SH-SY5Y (cell line): ENCODE data around the gene SLC12A4.

Experiments
- GATA2 ChIP-seq: IDR thresholded peaks from 2 replicates; pipeline ENCODE4 v1.6.1; 2011; ENCODE audit warnings: mild to moderate bottlenecking, low read depth, low read length
- GATA3 ChIP-seq: IDR thresholded peaks from 2 replicates; pipeline ENCODE4 v1.6.1; 2011; ENCODE audit warnings: low read depth, mild to moderate bottlenecking, low read length, moderate library complexity

SLC12A4 gene

GRCh38 chr16:67917852-67918236, 50.6 kb downstream of the SLC12A4 start:
- no peak for TF ChIP-seq GATA3
- TF ChIP-seq GATA2, result no peak

DNA sequence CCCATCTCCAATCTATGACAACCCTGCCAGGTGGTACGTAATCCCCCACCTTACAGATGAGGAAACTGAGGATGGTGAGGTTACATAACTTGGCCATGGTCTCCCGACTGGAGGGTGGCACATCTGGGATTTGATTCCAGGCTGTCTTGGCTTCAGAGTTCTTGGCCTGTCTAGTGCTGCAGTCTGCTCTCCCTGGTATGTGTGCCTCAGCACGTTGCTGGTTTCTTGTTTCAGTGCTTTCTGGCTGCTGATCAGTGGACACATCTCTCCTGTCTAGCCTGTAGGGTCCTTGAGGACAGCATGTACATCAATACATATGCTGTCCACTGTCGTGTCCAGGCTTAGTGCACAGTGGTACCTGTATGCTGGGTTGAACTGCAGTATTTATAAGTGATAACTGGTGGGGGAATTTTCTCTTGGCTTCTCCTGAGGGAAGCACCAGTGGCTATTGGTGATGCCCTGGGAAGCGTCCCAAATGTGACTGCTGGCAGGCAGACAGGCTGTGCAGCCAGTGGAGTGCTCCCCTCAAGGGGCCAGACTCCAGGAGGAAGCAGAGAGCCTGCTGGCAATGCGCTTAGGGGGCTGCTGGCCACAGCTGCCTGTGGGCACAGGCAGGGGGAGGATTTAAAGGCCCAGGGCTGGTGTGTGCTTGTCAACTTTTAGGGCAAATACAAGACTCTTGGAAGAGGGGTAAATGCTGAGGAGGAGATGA, 51.1 kb downstream of the SLC12A4 start:
- TF ChIP-seq GATA3 (no peak), GATA2 (no peak)

GRCh38 chr16:67915831-67916723, 52.4 kb downstream of the SLC12A4 start:
- TF ChIP-seq GATA2, result no peak
- TF ChIP-seq GATA3, result no peak

DNA sequence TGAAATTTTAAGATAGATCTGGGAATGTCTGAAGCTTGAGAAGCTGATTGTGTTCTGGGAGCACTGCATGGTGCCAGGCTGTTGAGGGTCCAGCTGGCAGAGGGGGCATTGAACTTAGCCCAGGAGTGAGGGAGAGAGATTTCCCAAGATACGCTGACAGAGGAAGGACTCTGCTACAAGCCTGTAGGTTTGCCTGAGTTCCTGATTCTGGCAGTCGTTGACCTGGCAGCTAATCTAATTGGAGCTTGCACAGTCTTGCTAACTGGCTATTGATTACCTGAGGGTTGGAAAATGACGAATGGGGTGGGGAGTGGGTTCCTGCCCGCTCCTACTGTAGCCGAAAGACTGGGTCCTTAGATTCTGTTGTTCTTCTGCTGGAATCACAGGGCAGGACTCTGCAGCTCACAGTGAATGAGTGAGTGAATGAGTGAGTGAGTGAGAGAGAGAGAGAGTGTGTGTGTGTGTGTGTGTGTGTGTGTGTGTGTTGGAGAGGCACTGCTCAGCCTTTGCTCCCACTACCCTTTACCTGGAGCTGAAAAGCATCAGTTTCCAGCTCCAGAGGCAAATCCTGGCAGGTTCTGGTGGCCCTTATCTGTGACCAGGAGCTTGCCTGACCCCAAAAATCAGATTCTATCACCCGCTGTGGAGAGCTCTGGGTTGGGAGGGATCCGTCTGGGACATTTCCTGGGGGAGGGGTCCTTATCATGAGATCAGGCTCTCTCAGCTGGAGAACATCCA, 53.5 kb downstream of the SLC12A4 start:
- TF ChIP-seq GATA3 (no peak), GATA2 (peak; percentile 97)

DNA sequence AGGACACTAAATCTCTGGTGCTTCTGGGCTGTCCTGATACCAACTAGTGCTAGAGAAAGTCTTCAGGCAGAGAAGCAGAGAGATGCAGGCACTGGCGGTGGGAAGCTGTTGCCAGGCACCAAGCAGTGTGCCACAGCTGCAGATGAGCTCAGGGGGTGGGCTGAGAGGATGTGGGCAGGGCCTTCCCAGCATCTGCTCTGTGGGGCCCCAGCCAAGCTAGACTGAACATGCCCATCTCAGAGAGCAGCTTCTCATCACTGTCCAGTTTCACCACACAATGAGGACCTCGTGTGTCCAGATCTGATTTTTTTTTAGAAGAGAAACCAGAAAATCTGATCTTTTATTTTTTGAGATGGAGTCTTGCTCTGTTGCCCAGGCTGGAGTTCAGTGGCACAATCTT, 58.3 kb downstream of the SLC12A4 start:
- TF ChIP-seq GATA3 (no peak), GATA2 (no peak)

DNA sequence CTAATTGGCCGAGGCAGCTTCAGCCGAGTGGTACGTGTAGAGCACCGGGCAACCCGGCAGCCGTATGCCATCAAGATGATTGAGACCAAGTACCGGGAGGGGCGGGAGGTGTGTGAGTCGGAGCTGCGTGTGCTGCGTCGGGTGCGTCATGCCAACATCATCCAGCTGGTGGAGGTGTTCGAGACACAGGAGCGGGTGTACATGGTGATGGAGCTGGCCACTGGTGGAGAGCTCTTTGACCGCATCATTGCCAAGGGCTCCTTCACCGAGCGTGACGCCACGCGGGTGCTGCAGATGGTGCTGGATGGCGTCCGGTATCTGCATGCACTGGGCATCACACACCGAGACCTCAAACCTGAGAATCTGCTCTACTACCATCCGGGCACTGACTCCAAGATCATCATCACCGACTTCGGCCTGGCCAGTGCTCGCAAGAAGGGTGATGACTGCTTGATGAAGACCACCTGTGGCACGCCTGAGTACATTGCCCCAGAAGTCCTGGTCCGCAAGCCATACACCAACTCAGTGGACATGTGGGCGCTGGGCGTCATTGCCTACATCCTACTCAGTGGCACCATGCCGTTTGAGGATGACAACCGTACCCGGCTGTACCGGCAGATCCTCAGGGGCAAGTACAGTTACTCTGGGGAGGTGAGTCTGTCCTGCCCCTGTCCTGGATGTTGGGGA, 59.2 kb downstream of the SLC12A4 start:
- TF ChIP-seq GATA3 (no peak), GATA2 (no peak)

GRCh38 chr16:67907397-67908180, 60.8 kb downstream of the SLC12A4 start:
- no peak for TF ChIP-seq GATA3
- no peak for TF ChIP-seq GATA2

DNA sequence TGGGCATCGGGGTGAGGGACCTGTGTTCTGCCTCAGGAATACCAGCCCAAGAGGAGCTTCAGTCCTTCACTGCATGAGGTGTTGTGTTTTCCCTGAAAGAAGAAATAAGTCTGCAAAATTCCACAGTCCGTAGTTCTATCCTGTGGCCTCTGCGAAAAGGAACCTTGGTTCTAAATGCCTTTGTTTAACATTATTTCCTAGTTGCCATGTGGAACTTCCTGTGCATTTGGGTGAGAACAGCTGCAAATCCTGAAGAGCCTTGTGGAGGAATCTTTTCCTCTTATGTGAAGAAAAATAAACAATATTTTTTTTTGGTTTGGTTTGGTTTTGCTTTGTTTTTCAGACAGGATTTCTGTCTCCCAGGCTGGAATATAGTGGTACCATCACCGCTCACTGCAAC, 65.6 kb downstream of the SLC12A4 start:
- no peak for TF ChIP-seq GATA2
- no peak for TF ChIP-seq GATA3

DNA sequence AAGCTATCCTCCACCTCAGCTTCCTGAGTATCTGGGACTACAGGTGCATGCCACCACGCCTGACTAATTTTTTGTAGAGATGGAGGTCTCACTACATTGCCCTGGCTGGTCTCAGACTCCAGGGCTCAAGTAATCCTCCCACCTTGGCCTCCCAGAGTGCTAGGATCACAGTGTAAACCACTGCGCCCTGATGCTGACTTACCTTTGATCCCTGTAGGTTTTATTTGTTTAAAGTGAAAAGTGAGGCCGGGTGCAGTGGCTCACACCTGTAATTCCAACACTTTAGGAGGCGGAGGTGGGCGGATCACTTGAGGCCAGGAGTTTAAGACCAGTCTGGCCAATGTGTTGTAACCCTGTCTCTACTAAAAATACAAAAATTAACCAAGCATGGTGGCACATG, 66.7 kb downstream of the SLC12A4 start:
- TF ChIP-seq GATA2, result no peak
- TF ChIP-seq GATA3, result no peak

GRCh38 chr16:67897231-67897630, 71.2 kb downstream of the SLC12A4 start:
- no peak for TF ChIP-seq GATA2
- TF ChIP-seq GATA3, result no peak

DNA sequence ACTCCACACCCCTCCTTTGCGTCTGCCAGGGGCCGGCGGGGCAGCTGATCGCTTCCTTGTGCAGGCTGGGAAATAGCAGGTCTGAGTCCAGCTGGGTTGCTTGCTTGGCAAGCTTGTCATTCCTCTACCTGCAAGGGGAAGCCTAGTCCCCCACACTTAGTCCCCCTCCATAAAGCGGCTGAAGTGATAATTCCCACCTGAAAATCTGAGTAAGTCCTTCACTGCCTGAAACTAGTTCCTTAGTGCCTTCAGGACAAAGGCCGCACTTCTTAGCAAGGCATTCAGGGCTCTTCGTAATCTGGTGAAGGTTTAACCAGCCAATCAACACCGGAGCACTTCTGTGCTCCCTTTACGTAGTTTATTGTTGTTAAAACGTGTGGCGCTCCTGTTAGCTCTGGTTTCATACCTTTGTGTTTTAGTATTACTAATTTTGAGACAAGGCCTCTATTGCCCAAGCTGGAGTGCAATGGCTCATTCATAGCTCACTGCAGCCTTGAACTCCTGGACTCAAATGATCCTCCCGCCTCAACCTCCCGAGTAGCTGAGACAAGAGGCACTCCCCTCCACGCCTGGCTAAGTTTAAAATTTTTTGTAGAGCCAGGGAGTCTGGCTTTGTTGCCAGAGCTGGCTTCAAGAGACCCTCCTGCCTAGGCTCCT, 74.6 kb downstream of the SLC12A4 start:
- TF ChIP-seq GATA3, result no peak
- TF ChIP-seq GATA2, result no peak
